H9 (cell line): ENCODE measurements around the gene DKK1. TPM values are rescaled to one million over a fixed set of nuclear protein-coding genes. Genes with fewer than 3 reads are reported as not detected.

Experiments used
- DNase-seq: peaks from one replicate; pipeline ENCODE4 v3.0.0-alpha.2; 2017
- H2AFZ ChIP-seq: one replicate; pipeline ENCODE4 v1.6.1; 2013; ENCODE audit warnings: mild to moderate bottlenecking, low read length, control low read depth, moderate library complexity
- H2AK5ac ChIP-seq: 2 replicates; pipeline ENCODE4 v1.6.1; 2013; ENCODE audit warnings: low read length, control low read depth, mixed read lengths; ENCODE audit not compliant: insufficient read length
- H2BK120ac ChIP-seq: one replicate; pipeline ENCODE4 v1.6.1; 2013; ENCODE audit warnings: low read depth, mild to moderate bottlenecking, low read length, control low read depth, inconsistent platforms; ENCODE audit not compliant: poor library complexity, severe bottlenecking
- H2BK12ac ChIP-seq: 2 replicates; pipeline ENCODE4 v1.6.1; 2013; ENCODE audit warnings: low read length, control low read depth, mixed read lengths, low read depth; ENCODE audit not compliant: insufficient read length
- H2BK15ac ChIP-seq: 2 replicates; pipeline ENCODE4 v1.6.1; 2013; ENCODE audit warnings: low read depth, low read length, control low read depth
- H2BK20ac ChIP-seq: one replicate; pipeline ENCODE4 v1.6.1; 2013; ENCODE audit warnings: low read depth, mild to moderate bottlenecking, low read length, control low read depth, inconsistent platforms; ENCODE audit not compliant: poor library complexity, severe bottlenecking
- H2BK5ac ChIP-seq: 2 replicates; pipeline ENCODE4 v1.6.1; 2013; ENCODE audit warnings: low read length, control low read depth, mixed read lengths; ENCODE audit not compliant: insufficient read length
- H3K14ac ChIP-seq: 2 replicates; pipeline ENCODE4 v1.6.1; 2013; ENCODE audit warnings: low read length, control low read depth; ENCODE audit not compliant: insufficient read depth
- H3K18ac ChIP-seq: 2 replicates; pipeline ENCODE4 v1.6.1; 2013; ENCODE audit warnings: low read depth, mild to moderate bottlenecking, mixed read lengths, low read length, control low read depth; ENCODE audit not compliant: insufficient read length
- H3K23ac ChIP-seq: 2 replicates; pipeline ENCODE4 v1.6.1; 2013; ENCODE audit warnings: low read length, control low read depth, mixed read lengths, low read depth; ENCODE audit not compliant: insufficient read length
- H3K23me2 ChIP-seq: 2 replicates; pipeline ENCODE4 v1.6.1; 2013; ENCODE audit warnings: low read depth, mild to moderate bottlenecking, mixed read lengths, low read length, control low read depth; ENCODE audit not compliant: insufficient read length, poor library complexity, severe bottlenecking
- H3K27ac ChIP-seq: 2 replicates; pipeline ENCODE4 v1.5.1; 2013; ENCODE audit warnings: low read length, control low read depth, mixed read lengths, low read depth; ENCODE audit not compliant: insufficient read length
- H3K27me3 ChIP-seq: 2 replicates; pipeline ENCODE4 v1.6.1; 2013; ENCODE audit warnings: low read length, control low read depth, inconsistent platforms; ENCODE audit not compliant: insufficient read depth
- H3K4ac ChIP-seq: 2 replicates; pipeline ENCODE4 v1.6.1; 2013; ENCODE audit warnings: low read depth, mild to moderate bottlenecking, control low read depth, inconsistent platforms, low read length, moderate library complexity
- H3K4me1 ChIP-seq: 2 replicates; pipeline ENCODE4 v1.6.1; 2013; ENCODE audit warnings: low read length, control low read depth, inconsistent platforms; ENCODE audit not compliant: insufficient read depth
- H3K4me2 ChIP-seq: 2 replicates; pipeline ENCODE4 v1.6.1; 2013; ENCODE audit warnings: low read length, control low read depth, mixed read lengths; ENCODE audit not compliant: insufficient read length, insufficient read depth
- H3K56ac ChIP-seq: 2 replicates; pipeline ENCODE4 v1.6.1; 2013; ENCODE audit warnings: low read depth, mild to moderate bottlenecking, mixed read lengths, low read length, control low read depth; ENCODE audit not compliant: insufficient read length
- H3K79me1 ChIP-seq: 2 replicates; pipeline ENCODE4 v1.6.1; 2013; ENCODE audit warnings: low read depth, mild to moderate bottlenecking, moderate library complexity, low read length, control low read depth, inconsistent platforms; ENCODE audit not compliant: insufficient read depth, poor library complexity, severe bottlenecking
- H3K79me2 ChIP-seq: 2 replicates; pipeline ENCODE4 v1.6.1; 2013; ENCODE audit warnings: low read length, control low read depth, inconsistent platforms; ENCODE audit not compliant: insufficient read depth
- H3K9ac ChIP-seq: 2 replicates; pipeline ENCODE4 v1.6.1; 2013; ENCODE audit warnings: low read length, control low read depth, mixed read lengths; ENCODE audit not compliant: insufficient read length; ENCODE audit errors: extremely low read depth
- H3K9me3 ChIP-seq: one replicate; pipeline ENCODE4 v1.6.1; 2013; ENCODE audit warnings: low read depth, low read length, inconsistent platforms; ENCODE audit not compliant: control insufficient read depth
- H3T11ph ChIP-seq: one replicate; pipeline ENCODE4 v1.6.1; 2013; ENCODE audit warnings: mild to moderate bottlenecking, low read length, control low read depth, inconsistent platforms
- H4K20me1 ChIP-seq: one replicate; pipeline ENCODE4 v1.6.1; 2013; ENCODE audit not compliant: control insufficient read depth, insufficient read length, insufficient read depth
- H4K5ac ChIP-seq: 2 replicates; pipeline ENCODE4 v1.6.1; 2013; ENCODE audit warnings: low read depth, mild to moderate bottlenecking, mixed read lengths, low read length, control low read depth; ENCODE audit not compliant: insufficient read length
- H4K8ac ChIP-seq: replicated peaks from 2 replicates; pipeline ENCODE4 v1.6.1; 2013; ENCODE audit warnings: low read length, control low read depth, mixed read lengths, low read depth; ENCODE audit not compliant: insufficient read length
- H4K91ac ChIP-seq: 2 replicates; pipeline ENCODE4 v1.6.1; 2013; ENCODE audit warnings: low read depth, mild to moderate bottlenecking, moderate library complexity, mixed read lengths, low read length, control low read depth; ENCODE audit not compliant: insufficient read length
- H3K27ac Mint-ChIP-seq, 3 experiments: 2 replicates in 2 of 3; 3 replicates in 1 of 3; pipeline ENCODE4 v1.8.0; 2020 to 2021; ENCODE audit warnings: mixed read lengths in 3 of 3, mild to moderate bottlenecking in 1 of 3, moderate library complexity in 1 of 3
- H3K27me3 Mint-ChIP-seq: 2 replicates; pipeline ENCODE4 v1.8.0; 2021; ENCODE audit warnings: low read depth, mild to moderate bottlenecking, moderate library complexity, mixed read lengths
- H3K36me3 Mint-ChIP-seq, 3 experiments: 2 replicates in 2 of 3; 3 replicates in 1 of 3; pipeline ENCODE4 v1.8.0; 2020 to 2021; ENCODE audit warnings: low read depth in 3 of 3, mixed read lengths in 3 of 3; ENCODE audit not compliant: insufficient read depth in 1 of 3
- H3K4me1 Mint-ChIP-seq, 2 experiments: 2 replicates each; pipeline ENCODE4 v1.8.0; 2020; ENCODE audit warnings: mixed read lengths in 2 of 2
- H3K4me3 Mint-ChIP-seq, 2 experiments: 2 replicates in 1 of 2; 3 replicates in 1 of 2; pipeline ENCODE4 v1.8.0; 2020 to 2021; ENCODE audit warnings: mild to moderate bottlenecking in 2 of 2, mixed read lengths in 2 of 2, moderate library complexity in 1 of 2
- H3K9me3 Mint-ChIP-seq, 2 experiments: 2 replicates in 1 of 2; 3 replicates in 1 of 2; pipeline ENCODE4 v1.8.0; 2020; ENCODE audit warnings: mild to moderate bottlenecking in 2 of 2, mixed read lengths in 2 of 2, moderate library complexity in 1 of 2
- WGBS: extraction: QIAGEN DNeasy Blood & Tissue Kit; methylation state at CpG from one replicate; pipeline ENCODE4 v1.1.7; 2013; ENCODE audit warnings: missing lambda C conversion rate, low lambda C conversion rate, mixed read lengths; ENCODE audit not compliant: insufficient read length; ENCODE audit errors: extremely low coverage; 5-methylcytosine and 5-hydroxymethylcytosine counted together
- total RNA-seq: library from RNA; stranded (reverse); gene quantifications from 2 replicates; pipeline ENCODE4 v1.2.1, GENCODE V29; 2021
- TF ChIP-seq, protein P1 (sequence below): fragments of 200-600 bp; sonication (generic); conservative IDR thresholded peaks from 3 replicates; pipeline ENCODE4 v1.8.0; 2021; ENCODE audit warnings: antibody characterized with exemption, mild to moderate bottlenecking

The DKK1 gene
- total RNA-seq, 1 experiment from 2014 or later, result 1.1 TPM

DNA sequence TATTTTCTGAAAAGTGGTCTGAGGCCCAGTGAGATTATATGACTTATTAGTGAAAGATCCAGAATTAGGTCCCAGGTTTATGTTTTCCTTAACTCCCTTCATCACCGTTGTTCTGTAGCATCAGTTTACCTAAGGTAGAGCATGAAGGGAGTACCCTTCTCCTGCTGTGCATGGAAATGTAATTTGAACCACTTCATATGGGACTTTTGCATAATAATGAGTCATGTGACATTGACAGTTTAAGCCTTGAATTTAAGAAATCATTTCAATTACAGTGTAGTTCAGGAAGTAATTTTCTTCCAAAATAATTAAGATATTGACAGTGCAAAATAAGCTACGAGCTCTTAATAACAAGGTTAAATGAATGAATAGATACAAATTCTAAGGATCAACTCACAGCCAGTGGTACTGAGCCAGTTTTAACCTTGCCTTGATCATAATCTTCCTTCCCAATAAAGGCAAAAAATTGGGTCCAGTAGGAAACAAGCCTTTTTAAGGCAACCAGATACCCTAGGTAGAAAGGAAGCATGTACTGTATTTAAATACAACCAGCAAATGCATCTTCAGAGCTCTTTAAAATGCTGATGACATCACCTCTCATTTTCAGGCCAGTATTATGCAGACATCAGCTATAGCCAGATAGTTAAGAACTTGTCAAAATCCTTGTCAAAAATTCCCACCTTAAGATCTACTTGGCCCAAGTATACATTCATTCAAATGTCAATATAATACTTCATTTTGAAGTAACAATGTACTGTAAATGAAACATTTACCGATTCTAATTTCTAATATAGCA lies 48.8 kb upstream of the DKK1 start:
- no peak overlapping the region for H3T11ph ChIP-seq
- H4K20me1 ChIP-seq, result no peaks in the 10 kb centered on the region
- H3K4me1 ChIP-seq, result peaks cover 2% of the 10 kb centered on the region; the same call in 1 of the 2 replicates
- no peak overlapping the region for H3K9ac ChIP-seq
- H3K27me3 Mint-ChIP-seq, result no peaks in the 10 kb centered on the region
- no peak overlapping the region for H2AFZ ChIP-seq
- H3K9me3 ChIP-seq, result no peaks in the 10 kb centered on the region
- H2BK5ac ChIP-seq, result no peak overlapping the region
- no peak overlapping the region for H4K8ac ChIP-seq
- no peaks in the 10 kb centered on the region for H3K27me3 ChIP-seq
- TF ChIP-seq, protein P1, sequence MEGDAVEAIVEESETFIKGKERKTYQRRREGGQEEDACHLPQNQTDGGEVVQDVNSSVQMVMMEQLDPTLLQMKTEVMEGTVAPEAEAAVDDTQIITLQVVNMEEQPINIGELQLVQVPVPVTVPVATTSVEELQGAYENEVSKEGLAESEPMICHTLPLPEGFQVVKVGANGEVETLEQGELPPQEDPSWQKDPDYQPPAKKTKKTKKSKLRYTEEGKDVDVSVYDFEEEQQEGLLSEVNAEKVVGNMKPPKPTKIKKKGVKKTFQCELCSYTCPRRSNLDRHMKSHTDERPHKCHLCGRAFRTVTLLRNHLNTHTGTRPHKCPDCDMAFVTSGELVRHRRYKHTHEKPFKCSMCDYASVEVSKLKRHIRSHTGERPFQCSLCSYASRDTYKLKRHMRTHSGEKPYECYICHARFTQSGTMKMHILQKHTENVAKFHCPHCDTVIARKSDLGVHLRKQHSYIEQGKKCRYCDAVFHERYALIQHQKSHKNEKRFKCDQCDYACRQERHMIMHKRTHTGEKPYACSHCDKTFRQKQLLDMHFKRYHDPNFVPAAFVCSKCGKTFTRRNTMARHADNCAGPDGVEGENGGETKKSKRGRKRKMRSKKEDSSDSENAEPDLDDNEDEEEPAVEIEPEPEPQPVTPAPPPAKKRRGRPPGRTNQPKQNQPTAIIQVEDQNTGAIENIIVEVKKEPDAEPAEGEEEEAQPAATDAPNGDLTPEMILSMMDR, result no peak
- no peak overlapping the region for H3K23ac ChIP-seq
- no peak overlapping the region for H3K14ac ChIP-seq
- no peaks in the 10 kb centered on the region for H3K79me2 ChIP-seq
- H3K9me3 Mint-ChIP-seq, result no peaks in the 10 kb centered on the region
- H3K23me2 ChIP-seq, result no peaks in the 10 kb centered on the region
- no peak overlapping the region for H4K5ac ChIP-seq
- H4K91ac ChIP-seq, result no peak overlapping the region
- no peaks in the 10 kb centered on the region for H3K79me1 ChIP-seq
- no peak overlapping the region for H3K27ac Mint-ChIP-seq
- H3K36me3 Mint-ChIP-seq, result no peaks in the 10 kb centered on the region
- H2AK5ac ChIP-seq, result no peak overlapping the region
- H2BK15ac ChIP-seq, result no peak overlapping the region
- H3K18ac ChIP-seq, result no peak overlapping the region
- no peak overlapping the region for H3K4me2 ChIP-seq
- no peak overlapping the region for H3K56ac ChIP-seq
- WGBS, result no CpG with 5 or more reads among the region's 3 CpGs
- H2BK12ac ChIP-seq, result no peak overlapping the region
- H2BK120ac ChIP-seq, result no peak overlapping the region
- H3K4ac ChIP-seq, result no peak overlapping the region
- peaks cover 12 to 17% of the 10 kb centered on the region in 2 experiments for H3K4me1 Mint-ChIP-seq
- H2BK20ac ChIP-seq, result no peak overlapping the region
- no peak overlapping the region for H3K4me3 Mint-ChIP-seq
- no peak overlapping the region for H3K27ac ChIP-seq
- no peak for DNase-seq
